ES-I3 (cell line): ENCODE measurements around the gene ZNF683.

Source experiments
- H3K36me3 ChIP-seq: 2 replicates; pipeline ENCODE4 v1.6.1; 2013; ENCODE audit warnings: mild to moderate bottlenecking, low read length, control low read depth, moderate library complexity; ENCODE audit not compliant: insufficient read depth
- H3K4me1 ChIP-seq: 2 replicates; pipeline ENCODE4 v1.6.1; 2013; ENCODE audit warnings: mild to moderate bottlenecking, control low read depth, low read length; ENCODE audit not compliant: insufficient read depth
- H3K9ac ChIP-seq: 2 replicates; pipeline ENCODE4 v1.6.1; 2013; ENCODE audit warnings: low read depth, mild to moderate bottlenecking, low read length, moderate library complexity
- H3K9me3 ChIP-seq: 2 replicates; pipeline ENCODE4 v1.6.1; 2013; ENCODE audit warnings: mild to moderate bottlenecking, low read length, moderate library complexity; ENCODE audit not compliant: control insufficient read depth, insufficient read depth

Gene ZNF683

DNA sequence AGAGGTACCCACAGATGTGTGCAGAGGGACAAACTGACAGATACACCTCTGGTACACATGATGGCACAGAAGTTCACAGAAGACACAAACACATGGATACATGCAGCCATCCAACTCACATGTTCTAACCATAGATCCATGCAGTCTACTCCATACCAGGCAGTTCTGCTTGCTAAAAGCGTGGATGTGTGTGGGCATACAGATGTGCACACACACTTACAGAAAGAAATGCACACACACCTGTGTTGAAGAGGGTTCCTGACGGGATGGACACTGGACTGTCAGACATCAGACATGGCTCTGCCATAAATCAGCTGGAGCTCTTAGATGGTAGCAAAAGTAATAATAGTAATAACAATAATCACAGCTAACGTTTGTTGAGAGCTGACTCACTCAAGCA lies 48.0 kb downstream of the ZNF683 start:
- Histone ChIP-seq H3K9me3 (no peaks in the 10 kb centered on the region), H3K9ac (no peak overlapping the region), H3K4me1 (peaks cover 5% of the 10 kb centered on the region; the same call in 1 of the 2 replicates), H3K36me3 (peaks cover 6% of the 10 kb centered on the region; the same call in 1 of the 2 replicates)

DNA sequence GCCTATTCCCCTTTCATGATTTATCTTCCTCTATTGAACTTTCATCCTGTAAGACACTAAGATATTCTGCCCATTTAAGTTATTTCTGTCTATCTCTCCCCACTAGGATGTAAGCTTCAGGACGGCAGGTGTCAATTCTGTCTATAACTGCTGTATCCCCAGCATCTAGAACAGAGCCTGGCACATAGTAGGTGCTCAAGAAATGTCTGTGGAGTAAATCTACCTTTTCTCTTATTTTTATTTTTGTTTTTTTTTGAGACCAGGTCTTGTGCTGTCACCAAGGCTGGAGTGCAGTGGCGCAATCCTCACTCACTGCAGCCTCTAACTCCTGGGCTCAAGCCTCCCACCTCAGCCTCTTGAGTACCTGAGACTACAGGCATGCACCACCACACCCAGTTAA lies 49.2 kb downstream of the ZNF683 start:
- peaks cover 6% of the 10 kb centered on the region; the same call in 1 of the 2 replicates for H3K36me3 ChIP-seq
- no peaks in the 10 kb centered on the region for H3K9me3 ChIP-seq
- H3K9ac ChIP-seq, result no peak overlapping the region
- H3K4me1 ChIP-seq, result peaks cover 7% of the 10 kb centered on the region; the same call in 1 of the 2 replicates

DNA sequence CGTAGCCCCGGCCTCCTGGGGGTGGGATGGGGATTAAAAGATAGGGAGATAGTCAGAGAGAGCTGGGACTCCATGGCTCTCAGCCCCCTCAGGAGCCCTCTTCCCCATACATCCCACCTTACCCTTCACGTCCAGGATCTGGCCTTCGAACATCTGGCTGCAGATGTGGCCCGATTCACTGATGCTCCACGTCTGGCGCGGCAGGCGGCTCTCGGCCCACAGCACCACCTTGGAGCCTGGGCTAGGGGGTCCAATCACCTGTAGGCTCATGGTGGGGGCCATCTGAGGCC lies 50.6 kb downstream of the ZNF683 start:
- Histone ChIP-seq H3K4me1 (peaks cover 16% of the 10 kb centered on the region), H3K9me3 (no peaks in the 10 kb centered on the region), H3K36me3 (peaks cover 6% of the 10 kb centered on the region; the same call in 1 of the 2 replicates), H3K9ac (no peak overlapping the region)

DNA sequence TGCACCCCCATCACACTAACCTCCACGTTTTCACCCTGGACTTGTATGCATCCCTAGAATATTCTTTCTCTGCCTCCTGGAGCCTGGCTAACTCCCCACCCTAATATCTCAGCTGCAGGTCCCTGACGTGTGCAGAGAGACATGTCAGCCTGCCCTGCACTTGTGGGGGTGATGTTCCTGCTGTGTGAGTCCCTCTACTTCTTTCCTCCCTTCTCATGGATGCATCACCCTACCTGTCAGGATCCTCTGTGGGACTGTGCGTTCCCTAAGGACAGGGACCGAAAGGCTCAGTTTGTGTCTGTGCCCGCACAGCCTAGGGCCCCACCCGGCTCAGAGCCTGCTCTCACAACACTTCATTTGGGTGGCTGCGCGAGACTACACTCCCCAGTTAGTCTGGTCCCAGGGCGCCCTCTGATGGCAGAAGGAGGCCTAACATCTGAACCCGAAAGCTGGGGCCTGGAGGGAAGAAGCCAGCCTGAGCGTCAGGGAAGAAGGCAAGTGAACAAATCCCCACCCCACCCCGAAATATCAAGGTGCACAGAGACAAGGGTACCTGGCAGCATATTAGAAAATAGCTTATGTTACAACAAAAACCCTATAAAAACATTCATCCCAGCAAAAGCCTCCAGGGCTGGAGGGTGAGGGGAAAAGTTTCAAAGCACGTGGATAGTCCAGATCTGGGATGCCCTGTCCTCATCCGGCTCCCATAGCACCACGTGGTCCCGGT lies 51.1 kb downstream of the ZNF683 start:
- no peaks in the 10 kb centered on the region for H3K9me3 ChIP-seq
- peaks cover 6% of the 10 kb centered on the region; the same call in 1 of the 2 replicates for H3K36me3 ChIP-seq
- no peak overlapping the region for H3K9ac ChIP-seq
- H3K4me1 ChIP-seq, result peaks cover 16% of the 10 kb centered on the region

DNA sequence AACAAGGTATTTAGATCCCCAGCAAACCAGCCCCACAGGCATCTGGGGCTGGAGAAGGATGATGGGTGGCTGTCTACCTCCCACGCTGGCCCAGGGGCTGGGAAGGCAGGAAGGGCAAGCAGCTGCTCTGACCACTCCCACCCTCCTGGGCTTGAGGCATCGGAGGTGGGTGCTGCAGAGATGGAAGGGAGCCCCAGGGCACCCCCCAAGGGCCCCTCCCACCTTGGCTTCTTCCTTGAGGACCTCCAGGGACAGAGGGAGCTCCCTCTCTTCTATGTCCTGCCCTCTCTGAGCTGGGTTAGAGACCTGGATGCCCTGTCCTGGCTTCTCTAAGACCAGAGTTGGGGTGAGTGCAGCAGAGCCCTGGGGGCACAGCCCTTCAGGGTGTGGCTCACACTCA lies 51.7 kb downstream of the ZNF683 start:
- Histone ChIP-seq H3K36me3 (peaks cover 6% of the 10 kb centered on the region; the same call in 1 of the 2 replicates), H3K4me1 (peaks cover 18% of the 10 kb centered on the region), H3K9me3 (no peaks in the 10 kb centered on the region), H3K9ac (no peak overlapping the region)

DNA sequence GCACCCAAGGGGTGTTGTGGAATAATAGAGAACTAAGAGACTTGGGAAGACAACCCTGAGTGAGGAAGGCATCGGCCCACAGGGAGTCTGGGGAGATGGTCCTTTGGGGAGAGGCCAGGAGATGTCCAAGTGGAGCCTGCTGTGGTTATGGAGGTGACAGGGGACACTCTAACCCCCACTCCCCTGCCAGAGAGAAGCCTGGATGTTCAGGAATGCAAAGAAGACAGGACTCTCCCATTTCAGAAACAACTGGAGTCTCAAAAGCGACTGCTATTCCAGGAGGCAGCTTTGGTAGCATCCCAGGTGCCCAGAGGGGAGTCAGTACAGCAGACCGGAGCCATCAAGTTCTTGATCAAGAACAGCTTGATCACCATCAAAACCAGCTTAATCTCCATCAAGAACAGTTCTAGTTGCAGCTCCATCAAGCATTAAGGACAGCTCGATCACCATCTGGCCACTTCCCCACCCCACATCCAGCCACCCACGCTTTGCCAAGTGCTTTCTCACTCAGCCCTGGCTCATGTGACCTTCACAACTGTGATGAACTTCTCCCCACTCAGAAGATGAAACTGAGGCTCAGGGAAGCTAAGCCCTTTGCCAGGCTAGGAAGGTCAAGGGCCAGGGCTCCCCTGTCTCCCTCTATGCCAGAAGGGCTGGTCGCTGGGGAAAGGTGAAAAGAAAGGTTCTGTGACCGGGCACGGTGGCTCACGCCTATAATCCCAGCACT lies 54.0 kb downstream of the ZNF683 start:
- Histone ChIP-seq H3K9ac (no peak overlapping the region), H3K36me3 (peaks cover 3% of the 10 kb centered on the region; the same call in 1 of the 2 replicates), H3K4me1 (peaks cover 27% of the 10 kb centered on the region), H3K9me3 (no peaks in the 10 kb centered on the region)

DNA sequence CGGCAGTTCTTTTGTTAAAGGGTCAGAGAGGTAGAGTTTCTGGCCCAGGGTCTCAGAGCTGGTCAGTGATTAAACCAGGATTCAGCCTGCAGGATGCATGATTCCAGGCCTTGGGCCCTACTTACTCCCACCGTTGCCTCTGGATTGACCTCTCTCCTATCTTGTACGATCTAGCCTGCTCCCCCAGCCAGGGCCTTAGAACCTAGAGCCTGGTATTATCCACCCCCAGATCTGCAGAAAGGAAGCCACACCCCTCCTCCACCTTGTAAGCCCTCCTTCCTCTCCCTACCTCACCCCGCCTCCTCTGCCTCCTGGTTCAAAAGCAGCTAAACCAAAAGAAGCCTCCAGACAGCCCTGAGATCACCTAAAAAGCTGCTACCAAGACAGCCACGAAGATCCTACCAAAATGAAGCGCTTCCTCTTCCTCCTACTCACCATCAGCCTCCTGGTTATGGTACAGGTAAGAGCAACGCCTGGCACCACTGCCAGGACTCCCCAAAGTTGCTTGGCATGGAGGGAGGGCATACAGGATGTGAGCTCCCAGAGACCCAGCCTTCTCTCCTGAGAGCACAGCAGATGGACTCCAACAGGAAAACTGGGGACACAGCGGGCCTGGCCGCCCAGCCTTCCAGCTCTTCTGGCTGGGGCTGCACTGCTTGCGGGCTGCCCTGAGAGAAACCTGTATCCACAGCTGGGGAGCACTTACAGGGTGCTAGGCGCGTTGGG lies 54.8 kb downstream of the ZNF683 start, which contains the start of gene CD52:
Gene CD52 (plus strand): TSS at position 347 of the 726 bp plus-strand sequence. CDS start 60 bp downstream, at position 407.
- H3K9me3 ChIP-seq, result no peaks in the 10 kb centered on the region
- peaks cover 3% of the 10 kb centered on the region; the same call in 1 of the 2 replicates for H3K36me3 ChIP-seq
- H3K9ac ChIP-seq, result 0 out of 2 replicates have a peak within 1 kb of the TSS, but pooled peaks have one; percentile 14
- H3K4me1 ChIP-seq, result peaks cover 27% of the 10 kb centered on the region

DNA sequence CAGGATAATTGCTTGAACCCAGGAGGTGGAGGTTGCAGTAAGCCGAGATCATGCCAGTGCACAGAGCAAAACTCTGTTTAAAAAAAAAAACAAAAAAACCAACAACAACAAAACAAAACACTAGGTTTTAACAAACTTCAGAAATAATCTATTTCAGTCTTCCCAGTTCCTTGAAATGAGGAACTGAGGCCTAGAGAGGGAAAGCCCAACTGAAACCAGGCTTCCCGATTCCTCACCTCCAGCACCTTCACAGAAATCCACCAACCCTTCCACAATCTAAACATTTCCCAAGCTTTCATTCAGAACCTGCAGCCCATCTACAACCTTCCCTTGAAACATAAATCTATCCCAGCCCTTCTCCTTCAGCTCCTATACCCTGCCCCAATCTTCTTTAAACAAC lies 55.4 kb downstream of the ZNF683 start:
- no peaks in the 10 kb centered on the region for H3K36me3 ChIP-seq
- H3K4me1 ChIP-seq, result peaks cover 27% of the 10 kb centered on the region
- H3K9ac ChIP-seq, result no peak overlapping the region
- H3K9me3 ChIP-seq, result no peaks in the 10 kb centered on the region

DNA sequence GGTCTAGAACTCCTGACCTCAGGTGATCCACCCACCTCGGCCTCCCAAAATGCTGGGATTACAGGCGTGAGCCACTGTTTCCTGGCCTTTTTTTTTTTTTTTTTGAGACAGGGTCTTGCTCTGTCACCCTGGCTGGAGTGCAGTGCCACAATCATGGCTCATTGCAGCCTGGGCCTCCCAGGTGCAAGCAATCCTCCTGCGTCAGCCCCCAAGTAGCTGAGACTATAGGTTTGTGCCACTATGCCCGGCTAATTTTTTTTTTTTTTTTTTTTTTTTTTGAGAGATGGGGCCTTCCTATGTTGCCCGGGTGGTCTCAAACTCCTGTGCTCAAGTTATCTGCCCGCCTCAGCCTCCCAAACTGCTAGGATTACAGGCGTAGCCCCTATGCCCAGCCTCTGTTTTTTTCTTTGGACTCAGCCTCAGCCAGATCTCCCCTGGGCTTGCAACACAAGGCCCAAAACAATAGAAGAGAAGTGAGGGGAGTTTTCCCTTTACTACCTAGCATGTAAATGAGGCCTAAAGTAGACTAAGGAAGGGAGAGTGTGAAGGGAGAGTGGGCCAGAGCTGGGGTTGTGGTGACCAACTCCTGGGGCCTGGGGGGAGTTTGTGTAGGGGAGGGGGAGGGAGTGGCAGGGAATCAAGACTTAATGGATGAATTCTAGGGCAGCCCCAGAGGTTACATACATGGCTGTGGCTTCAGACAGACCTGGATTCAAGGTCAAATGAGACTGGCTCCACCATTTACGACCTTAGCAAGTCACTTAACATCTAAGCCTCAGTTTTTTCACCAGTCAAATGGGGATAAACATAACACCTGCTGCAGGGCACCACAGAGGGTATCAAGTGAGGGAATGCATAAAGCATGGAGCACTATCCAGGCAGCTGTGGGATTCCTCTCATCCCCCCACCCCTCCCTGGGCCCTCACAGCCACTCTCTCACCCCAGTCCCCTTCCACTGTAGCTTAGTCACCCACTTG lies 56.4 kb downstream of the ZNF683 start:
- H3K4me1 ChIP-seq, result peaks cover 27% of the 10 kb centered on the region
- H3K9ac ChIP-seq, result no peak overlapping the region
- no peaks in the 10 kb centered on the region for H3K9me3 ChIP-seq
- H3K36me3 ChIP-seq, result no peaks in the 10 kb centered on the region

DNA sequence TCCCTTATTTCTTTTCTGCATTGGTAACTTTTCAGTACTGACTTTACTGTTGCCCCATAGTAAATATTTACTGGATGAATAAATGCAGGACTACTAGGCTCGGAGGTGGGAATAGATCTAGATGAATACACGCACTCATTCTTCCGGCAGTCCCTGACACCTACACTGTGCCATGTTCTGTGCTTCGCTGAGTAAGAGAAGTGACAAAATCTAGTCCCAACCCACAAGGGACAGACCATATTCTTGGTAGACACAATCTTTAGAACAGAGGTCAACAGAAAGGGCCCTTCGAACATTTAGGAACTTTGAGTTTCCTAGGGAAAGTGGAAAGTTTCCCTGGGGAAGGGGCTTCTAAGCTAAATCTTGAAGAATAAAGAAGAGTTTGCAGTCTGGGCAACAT lies 58.0 kb downstream of the ZNF683 start:
- Histone ChIP-seq H3K9me3 (no peaks in the 10 kb centered on the region), H3K9ac (no peak overlapping the region), H3K36me3 (no peaks in the 10 kb centered on the region), H3K4me1 (peaks cover 27% of the 10 kb centered on the region)
